Activated naive CD8-positive, alpha-beta T cell treated with anti-CD3 and anti-CD28 coated beads, Interleukin-2, amount 50 U/mL, for 24 hours (primary cell): ENCODE data around the gene PRTFDC1.

Experiments used
- ATAC-seq: fragments of 150-1000 bp; cut with Tn5 transposase; one replicate; pipeline ENCODE4 v1.10.0; 2021
- DNase-seq: peaks from one replicate; pipeline ENCODE4 v3.0.0; 2021
- H3K27ac Mint-ChIP-seq: one replicate; pipeline ENCODE4 v1.8.0; 2021; ENCODE audit warnings: mild to moderate bottlenecking, mixed read lengths
- H3K27me3 Mint-ChIP-seq: one replicate; pipeline ENCODE4 v1.8.0; 2021; ENCODE audit warnings: mixed read lengths
- H3K36me3 Mint-ChIP-seq: one replicate; pipeline ENCODE4 v1.8.0; 2021; ENCODE audit warnings: low read depth, mixed read lengths
- H3K4me1 Mint-ChIP-seq: one replicate; pipeline ENCODE4 v1.8.0; 2021; ENCODE audit warnings: mixed read lengths
- H3K4me3 Mint-ChIP-seq: one replicate; pipeline ENCODE4 v1.8.0; 2021; ENCODE audit warnings: mild to moderate bottlenecking, moderate library complexity, mixed read lengths
- H3K9me3 Mint-ChIP-seq: one replicate; pipeline ENCODE4 v1.8.0; 2021; ENCODE audit warnings: mixed read lengths

The PRTFDC1 gene

DNA sequence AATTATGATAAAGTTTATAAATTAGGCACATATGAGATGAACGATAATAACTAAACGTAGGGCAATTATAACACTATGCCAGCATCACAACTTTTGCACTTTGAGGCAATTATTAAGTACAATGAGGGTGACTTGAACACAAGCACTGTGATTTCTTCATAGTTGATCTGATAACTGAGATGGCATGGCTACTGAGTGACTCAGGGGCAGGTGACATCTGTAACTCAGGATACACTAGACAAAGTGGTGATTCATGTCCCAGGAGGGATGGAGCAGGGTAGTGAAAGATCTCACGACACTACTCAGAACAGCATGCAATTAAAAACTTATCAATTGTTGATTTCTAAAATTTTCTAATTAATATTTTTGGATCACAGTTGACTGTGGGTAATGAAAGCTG is 130.4 kb downstream of the PRTFDC1 start:
- H3K4me3 Mint-ChIP-seq, result no peak overlapping the region
- ATAC-seq (peak; percentile 83), DNase-seq (no peak)
- peaks cover 2% of the 10 kb centered on the region for H3K36me3 Mint-ChIP-seq
- H3K27ac Mint-ChIP-seq, result peak overlapping the region; percentile 46
- H3K4me1 Mint-ChIP-seq, result peaks cover 46% of the 10 kb centered on the region
- no peaks in the 10 kb centered on the region for H3K27me3 Mint-ChIP-seq
- no peaks in the 10 kb centered on the region for H3K9me3 Mint-ChIP-seq

DNA sequence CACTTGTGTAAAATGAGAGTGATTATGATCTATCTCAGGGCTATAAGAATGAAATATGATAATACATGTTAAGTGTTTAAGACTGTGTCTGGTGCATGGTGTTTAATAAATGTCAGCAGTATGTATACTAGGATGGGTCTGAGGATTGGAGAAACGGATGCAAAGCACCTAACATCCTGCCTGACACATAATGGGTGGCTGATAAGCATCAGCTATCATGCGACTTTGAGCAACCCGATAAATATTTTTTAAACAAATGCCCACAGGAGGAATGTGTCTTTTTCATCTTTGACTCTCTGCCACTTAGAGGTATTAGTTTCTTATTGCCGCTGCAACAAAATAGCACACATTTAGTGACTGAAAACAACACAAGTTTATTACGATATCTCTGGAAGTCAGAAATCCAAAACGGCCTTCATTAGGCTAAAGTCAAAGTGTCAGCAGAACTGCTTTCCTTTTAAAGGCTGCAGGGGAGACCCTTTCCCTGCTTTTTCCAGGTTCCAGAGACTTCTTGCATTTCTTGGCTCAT is 135.5 kb downstream of the PRTFDC1 start:
- Mint-ChIP-seq H3K27ac (no peak overlapping the region), H3K27me3 (no peaks in the 10 kb centered on the region), H3K4me1 (peaks cover 12% of the 10 kb centered on the region), H3K36me3 (no peaks in the 10 kb centered on the region), H3K9me3 (no peaks in the 10 kb centered on the region), H3K4me3 (no peak overlapping the region)
- no peak for ATAC-seq
- DNase-seq, result no peak

DNA sequence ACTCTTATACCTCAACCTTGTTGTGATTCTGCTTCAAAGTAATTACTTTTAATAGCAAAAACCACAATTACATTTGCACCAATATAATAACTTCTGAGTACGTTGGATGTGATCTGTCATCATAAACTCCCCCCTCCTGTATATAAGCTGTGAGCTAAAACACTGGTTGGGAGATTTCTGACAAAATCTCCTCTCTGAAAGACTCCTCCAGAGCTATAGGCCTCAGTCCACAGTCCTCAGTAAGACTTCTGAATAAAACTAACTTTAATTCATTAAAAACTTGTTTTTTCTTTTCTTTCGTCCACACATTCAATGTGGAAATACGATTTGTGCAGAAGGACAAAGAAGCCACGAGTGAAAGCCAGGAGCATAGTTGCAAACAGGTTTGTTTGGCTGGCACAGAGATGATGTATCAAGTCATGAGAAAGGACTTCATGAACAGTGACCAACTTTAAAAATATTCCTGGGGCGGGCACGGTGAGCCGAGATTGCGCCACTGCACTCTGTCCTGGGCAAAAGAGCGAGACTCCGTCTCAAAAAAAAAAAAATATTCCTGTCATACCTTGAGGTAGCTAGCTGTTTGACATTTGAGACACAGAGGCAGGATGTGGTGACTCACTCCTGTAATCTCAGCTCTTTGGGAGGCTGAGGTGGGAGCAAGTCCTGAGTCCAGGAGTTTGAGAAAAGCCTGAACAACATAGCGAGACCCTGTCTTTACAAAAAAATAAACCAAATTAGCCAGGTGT is 137.7 kb downstream of the PRTFDC1 start:
- peaks cover 6% of the 10 kb centered on the region for H3K4me1 Mint-ChIP-seq
- H3K36me3 Mint-ChIP-seq, result no peaks in the 10 kb centered on the region
- H3K27ac Mint-ChIP-seq, result no peak overlapping the region
- no peak overlapping the region for H3K4me3 Mint-ChIP-seq
- ATAC-seq, result peak; percentile 71
- H3K27me3 Mint-ChIP-seq, result no peaks in the 10 kb centered on the region
- H3K9me3 Mint-ChIP-seq, result no peaks in the 10 kb centered on the region
- no peak for DNase-seq

DNA sequence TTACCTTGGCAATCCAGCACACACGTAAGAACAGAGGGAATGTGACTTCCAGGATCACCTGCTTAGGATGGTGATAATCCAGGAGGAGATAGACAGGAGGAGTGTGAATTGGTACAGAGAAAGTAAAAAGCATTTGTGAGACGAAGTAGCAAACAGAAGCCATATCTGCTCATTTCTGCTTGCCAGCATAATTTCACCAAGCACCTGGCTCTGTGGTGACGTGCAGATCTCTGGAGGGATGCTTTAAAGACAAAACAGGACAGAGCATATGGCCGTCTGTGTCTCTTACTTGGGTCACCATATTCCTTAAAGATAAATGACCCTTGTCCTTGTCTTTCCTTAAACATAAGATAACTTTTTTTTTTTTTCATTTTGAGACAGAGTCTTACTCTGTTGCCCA is 138.6 kb downstream of the PRTFDC1 start:
- DNase-seq (no peak), ATAC-seq (no peak)
- no peak overlapping the region for H3K27ac Mint-ChIP-seq
- H3K9me3 Mint-ChIP-seq, result no peaks in the 10 kb centered on the region
- no peaks in the 10 kb centered on the region for H3K36me3 Mint-ChIP-seq
- no peaks in the 10 kb centered on the region for H3K27me3 Mint-ChIP-seq
- H3K4me3 Mint-ChIP-seq, result no peak overlapping the region
- peaks cover 6% of the 10 kb centered on the region for H3K4me1 Mint-ChIP-seq

DNA sequence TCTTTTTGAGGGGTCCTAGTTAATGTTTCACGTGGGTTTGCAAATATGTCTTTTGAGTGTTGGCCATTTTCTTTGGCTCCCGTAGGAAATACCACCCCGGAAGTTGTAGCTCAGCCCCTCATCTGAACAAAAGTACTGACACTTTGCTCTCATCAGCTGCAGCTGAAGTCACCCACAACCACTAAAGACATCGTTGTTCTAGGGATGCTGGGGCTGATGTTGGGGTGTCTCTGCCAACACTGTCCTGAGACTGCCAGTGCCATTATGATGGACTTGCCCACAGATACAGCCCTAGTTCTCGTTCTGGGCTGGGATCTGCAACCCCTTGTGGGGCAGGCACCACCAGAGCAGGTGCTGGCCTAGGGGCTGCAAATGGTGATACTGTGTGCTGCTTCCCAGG is 146.1 kb downstream of the PRTFDC1 start:
- Mint-ChIP-seq H3K9me3 (no peaks in the 10 kb centered on the region), H3K27ac (no peak overlapping the region), H3K27me3 (no peaks in the 10 kb centered on the region), H3K4me1 (peaks cover 2% of the 10 kb centered on the region), H3K36me3 (no peaks in the 10 kb centered on the region), H3K4me3 (no peak overlapping the region)
- no peak for DNase-seq
- no peak for ATAC-seq

DNA sequence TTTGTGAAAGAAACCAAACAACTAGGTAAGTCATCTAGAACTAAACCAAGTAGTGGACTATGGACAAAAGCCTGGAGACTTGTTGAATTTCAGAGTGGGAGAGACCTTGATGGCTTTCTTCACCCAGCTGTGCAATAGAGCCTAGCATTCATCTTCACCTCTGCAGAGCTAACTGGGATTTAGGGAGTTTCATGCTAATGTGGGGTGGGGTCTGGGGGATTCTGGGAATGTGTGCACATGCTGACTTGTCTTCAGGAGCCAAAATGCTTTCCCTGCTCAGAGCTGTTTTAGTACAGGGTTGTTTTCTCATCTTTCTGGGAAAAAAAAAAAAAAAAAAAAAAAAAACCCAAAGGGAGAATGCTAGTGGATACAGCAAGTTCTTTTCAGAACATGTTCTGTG is 147.4 kb downstream of the PRTFDC1 start:
- DNase-seq (no peak), ATAC-seq (no peak)
- Mint-ChIP-seq H3K9me3 (no peaks in the 10 kb centered on the region), H3K27me3 (no peaks in the 10 kb centered on the region), H3K36me3 (no peaks in the 10 kb centered on the region), H3K27ac (no peak overlapping the region), H3K4me3 (no peak overlapping the region), H3K4me1 (peaks cover 2% of the 10 kb centered on the region)

DNA sequence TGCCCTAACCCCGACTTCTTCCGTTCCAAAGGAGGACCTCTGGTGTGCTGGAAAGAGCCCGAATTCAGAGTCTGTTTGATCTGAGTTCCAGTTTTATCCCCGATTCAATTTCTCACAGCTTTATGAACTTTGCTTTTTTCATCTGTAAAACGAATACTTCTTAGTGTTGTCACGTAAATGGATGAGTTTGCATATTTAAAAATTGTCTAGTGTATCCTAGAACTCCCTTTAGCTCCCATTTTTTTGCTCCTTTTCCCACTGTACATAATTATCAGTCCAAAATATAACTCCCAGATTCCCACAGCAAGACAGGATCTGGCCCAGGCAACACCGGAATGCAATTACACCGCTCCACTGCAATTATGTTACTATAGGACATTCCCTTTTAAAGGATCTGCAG is 148.0 kb downstream of the PRTFDC1 start:
- Mint-ChIP-seq H3K27me3 (no peaks in the 10 kb centered on the region), H3K9me3 (no peaks in the 10 kb centered on the region), H3K36me3 (no peaks in the 10 kb centered on the region), H3K4me3 (no peak overlapping the region), H3K4me1 (peaks cover 2% of the 10 kb centered on the region), H3K27ac (no peak overlapping the region)
- ATAC-seq (no peak), DNase-seq (no peak)

DNA sequence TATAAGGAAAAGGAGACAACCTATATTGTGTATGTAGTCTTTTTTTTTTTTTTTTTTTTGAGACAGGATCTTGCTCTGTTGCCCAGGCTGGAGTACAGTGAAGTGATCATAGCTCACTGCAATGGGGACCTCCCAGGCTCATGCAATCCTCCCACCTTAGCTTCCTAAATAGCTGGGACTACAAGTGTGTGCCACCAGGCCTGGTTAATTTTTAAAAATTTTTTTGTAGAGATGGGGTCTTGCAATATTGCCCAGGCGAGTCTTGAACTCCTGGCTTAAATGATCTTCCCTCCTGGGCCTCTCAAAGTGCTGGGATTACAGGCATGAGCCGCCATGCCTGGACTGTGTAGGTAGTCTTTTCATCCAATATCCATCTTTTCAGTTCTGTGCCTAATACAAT is 150.0 kb downstream of the PRTFDC1 start:
- Mint-ChIP-seq H3K9me3 (no peaks in the 10 kb centered on the region), H3K27ac (no peak overlapping the region), H3K27me3 (no peaks in the 10 kb centered on the region), H3K4me1 (peaks cover 2% of the 10 kb centered on the region), H3K4me3 (no peak overlapping the region), H3K36me3 (no peaks in the 10 kb centered on the region)
- DNase-seq, result no peak
- no peak for ATAC-seq

DNA sequence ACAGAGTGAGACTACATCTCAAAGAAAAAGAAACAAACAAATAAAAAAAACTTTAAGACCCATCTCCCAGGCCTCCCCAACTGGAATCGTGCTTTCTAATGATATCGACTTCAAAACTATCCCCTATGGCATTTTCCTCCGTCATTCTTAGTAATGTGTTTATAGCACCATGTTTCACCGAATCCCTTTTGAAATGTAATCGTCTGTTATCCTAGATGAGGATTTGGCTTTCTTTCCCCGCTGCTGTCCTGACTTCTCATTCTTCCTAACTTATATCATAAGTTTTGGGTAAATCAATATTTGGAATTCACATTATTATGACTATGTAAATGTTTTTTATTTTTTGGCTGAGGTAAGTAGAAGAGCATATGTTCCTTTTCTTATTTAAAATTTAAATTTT is 151.5 kb downstream of the PRTFDC1 start:
- no peak overlapping the region for H3K4me3 Mint-ChIP-seq
- no peak overlapping the region for H3K27ac Mint-ChIP-seq
- peaks cover 2% of the 10 kb centered on the region for H3K4me1 Mint-ChIP-seq
- ATAC-seq (no peak), DNase-seq (no peak)
- H3K36me3 Mint-ChIP-seq, result no peaks in the 10 kb centered on the region
- no peaks in the 10 kb centered on the region for H3K9me3 Mint-ChIP-seq
- no peaks in the 10 kb centered on the region for H3K27me3 Mint-ChIP-seq
